Measurements from ENCODE around the gene ARFGEF3. TPM values are rescaled to one million over a fixed set of nuclear protein-coding genes. Genes with fewer than 3 reads are reported as not detected.

Gene ARFGEF3
- total RNA-seq, 1 donor from 2014 or later, result 24.0 TPM

- H3K27me3 Mint-ChIP-seq, result no peaks in the 10 kb centered on the region
- H3K4me1 Mint-ChIP-seq (ENCODE audit: unreplicated experiment), result peaks cover 6% of the 10 kb centered on the region
- no peak overlapping the region for H3K27ac Mint-ChIP-seq
- no peak overlapping the region for H3K4me3 Mint-ChIP-seq
- TF ChIP-seq CTCF (conservative IDR thresholded peaks at IDR 0.05), result no peak
- no peaks in the 10 kb centered on the region for H3K36me3 Mint-ChIP-seq
- no peak for DNase-seq (ENCODE audit: extremely low spot score, unreplicated experiment)
- H3K9me3 Mint-ChIP-seq, result no peaks in the 10 kb centered on the region
These were observed 102.2 kb downstream of the ARFGEF3 start for GRCh38 chr6:138263963-138264362.

- Mint-ChIP-seq H3K4me3 (no peak overlapping the region), H3K9me3 (no peaks in the 10 kb centered on the region), H3K27me3 (no peaks in the 10 kb centered on the region), H3K4me1 (ENCODE audit: unreplicated experiment) (peaks cover 6% of the 10 kb centered on the region), H3K27ac (no peak overlapping the region), H3K36me3 (no peaks in the 10 kb centered on the region)
- DNase-seq (ENCODE audit: extremely low spot score, unreplicated experiment), result no peak
- TF ChIP-seq CTCF (conservative IDR thresholded peaks at IDR 0.05), result no peak
These were observed 102.7 kb downstream of the ARFGEF3 start for GRCh38 chr6:138264372-138264880.

DNA sequence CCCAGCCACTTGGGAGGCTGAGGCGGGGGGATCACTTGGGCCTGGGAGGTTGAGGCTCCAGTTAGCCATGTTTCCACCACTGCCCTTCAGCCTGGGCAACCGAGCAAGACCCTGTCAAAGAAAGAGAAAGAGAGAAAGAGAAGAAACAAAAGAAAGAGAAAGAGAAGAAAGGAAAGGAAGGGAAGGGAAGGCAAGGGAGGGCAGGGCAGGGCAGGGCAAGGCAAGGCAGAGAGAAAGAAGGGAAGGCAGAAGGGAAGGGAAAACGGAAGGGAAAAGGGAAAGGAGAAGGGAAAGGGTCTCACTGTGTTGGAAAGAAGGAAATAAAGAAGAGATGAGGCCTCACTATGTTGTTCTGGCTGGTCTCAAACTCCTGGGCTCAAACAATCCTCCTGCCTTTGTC lies 104.4 kb downstream of the ARFGEF3 start:
- Mint-ChIP-seq H3K4me3 (no peak overlapping the region), H3K4me1 (ENCODE audit: unreplicated experiment) (peaks cover 6% of the 10 kb centered on the region), H3K9me3 (no peaks in the 10 kb centered on the region), H3K36me3 (no peaks in the 10 kb centered on the region), H3K27me3 (no peaks in the 10 kb centered on the region), H3K27ac (no peak overlapping the region)
- TF ChIP-seq CTCF (conservative IDR thresholded peaks at IDR 0.05), result no peak
- DNase-seq (ENCODE audit: extremely low spot score, unreplicated experiment), result no peak

GRCh38 chr6:138267971-138268895 lies 106.5 kb downstream of the ARFGEF3 start:
- TF ChIP-seq CTCF (conservative IDR thresholded peaks at IDR 0.05), result no peak
- Mint-ChIP-seq H3K9me3 (no peaks in the 10 kb centered on the region), H3K27ac (no peak overlapping the region), H3K4me3 (no peak overlapping the region), H3K4me1 (ENCODE audit: unreplicated experiment) (peaks cover 6% of the 10 kb centered on the region), H3K36me3 (no peaks in the 10 kb centered on the region), H3K27me3 (no peaks in the 10 kb centered on the region)
- DNase-seq (ENCODE audit: extremely low spot score, unreplicated experiment), result no peak

DNA sequence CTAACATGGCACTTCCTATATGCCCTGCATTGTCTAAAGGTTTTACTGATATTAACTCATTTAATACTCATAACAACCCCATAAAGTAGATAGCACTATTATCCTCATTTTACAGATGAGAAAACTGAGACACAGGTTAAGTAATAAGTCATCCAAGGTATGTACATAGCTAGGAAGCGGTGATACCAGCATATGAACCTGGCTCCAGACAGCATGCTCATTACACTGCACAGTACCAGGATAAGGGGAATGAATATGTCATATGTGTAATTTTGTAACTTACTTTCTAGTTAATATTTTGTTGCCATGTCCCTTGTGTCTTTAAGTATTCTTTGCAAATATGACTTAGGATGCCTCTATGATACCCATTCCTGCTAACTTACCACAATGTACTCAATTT lies 109.7 kb downstream of the ARFGEF3 start:
- H3K4me1 Mint-ChIP-seq (ENCODE audit: unreplicated experiment), result peaks cover 6% of the 10 kb centered on the region
- no peaks in the 10 kb centered on the region for H3K27me3 Mint-ChIP-seq
- no peaks in the 10 kb centered on the region for H3K9me3 Mint-ChIP-seq
- DNase-seq (ENCODE audit: extremely low spot score, unreplicated experiment), result no peak
- no peak overlapping the region for H3K4me3 Mint-ChIP-seq
- no peak for TF ChIP-seq CTCF (conservative IDR thresholded peaks at IDR 0.05)
- H3K27ac Mint-ChIP-seq, result no peak overlapping the region
- no peaks in the 10 kb centered on the region for H3K36me3 Mint-ChIP-seq

Measured in type B pancreatic cell (in vitro differentiated cells).